ENCODE data around the gene HES4.
"Not testable (repeated sequence)": the region's sequence is repeated elsewhere in the genome, so short reads cannot be mapped to it uniquely, and the experiment has no call there.

Gene HES4

DNA sequence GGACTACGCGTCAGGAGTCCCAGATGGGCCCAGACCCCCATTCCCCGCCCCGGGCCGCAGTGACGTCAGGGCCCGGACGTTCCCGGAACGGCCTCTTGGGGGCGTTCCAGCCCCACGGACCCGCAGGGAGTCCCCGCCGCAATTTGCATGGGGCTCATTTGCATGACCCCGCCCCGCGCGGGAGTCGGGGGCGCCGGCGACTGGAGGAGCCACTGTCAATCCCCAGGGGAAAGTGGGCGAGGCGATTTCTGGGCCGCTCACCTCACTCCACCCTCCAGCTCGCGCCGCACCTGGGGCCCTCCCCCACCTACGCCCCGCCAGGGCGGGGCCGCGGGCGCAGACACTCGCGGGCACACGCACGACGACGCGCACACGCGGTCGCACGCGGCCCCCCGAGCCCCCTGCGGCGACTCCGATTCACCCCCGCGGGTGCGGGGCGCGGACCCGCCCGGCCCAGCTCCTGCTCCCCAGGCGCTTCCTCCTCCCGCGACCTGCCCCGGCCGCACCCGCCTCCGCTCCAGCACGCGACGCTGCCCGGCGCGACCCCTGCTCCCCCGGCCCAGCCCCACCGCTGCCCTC, 33.2 kb upstream of the HES4 start:
- FAIRE-seq = no peak

DNA sequence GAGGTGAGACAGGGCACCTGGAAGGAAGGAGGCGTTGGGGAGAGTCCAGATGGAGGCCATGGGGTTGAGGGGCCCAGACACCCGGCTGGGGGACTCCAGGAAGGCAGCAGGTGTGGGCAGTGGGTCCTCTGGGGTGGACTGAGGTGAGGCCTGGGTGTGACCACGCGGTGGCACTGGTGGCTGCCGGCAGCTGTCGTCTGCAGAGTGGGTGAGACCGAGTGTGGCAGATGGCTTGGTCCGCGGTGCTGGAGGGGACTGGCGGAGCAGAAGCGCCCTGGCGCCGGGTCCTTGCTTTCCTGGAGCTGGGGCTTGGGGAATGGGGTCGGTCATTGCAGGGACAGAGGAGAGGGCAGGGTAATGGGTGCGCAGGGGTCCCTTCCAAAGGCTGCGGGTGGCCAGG, 32.5 kb upstream of the HES4 start:
- no peak for FAIRE-seq

DNA sequence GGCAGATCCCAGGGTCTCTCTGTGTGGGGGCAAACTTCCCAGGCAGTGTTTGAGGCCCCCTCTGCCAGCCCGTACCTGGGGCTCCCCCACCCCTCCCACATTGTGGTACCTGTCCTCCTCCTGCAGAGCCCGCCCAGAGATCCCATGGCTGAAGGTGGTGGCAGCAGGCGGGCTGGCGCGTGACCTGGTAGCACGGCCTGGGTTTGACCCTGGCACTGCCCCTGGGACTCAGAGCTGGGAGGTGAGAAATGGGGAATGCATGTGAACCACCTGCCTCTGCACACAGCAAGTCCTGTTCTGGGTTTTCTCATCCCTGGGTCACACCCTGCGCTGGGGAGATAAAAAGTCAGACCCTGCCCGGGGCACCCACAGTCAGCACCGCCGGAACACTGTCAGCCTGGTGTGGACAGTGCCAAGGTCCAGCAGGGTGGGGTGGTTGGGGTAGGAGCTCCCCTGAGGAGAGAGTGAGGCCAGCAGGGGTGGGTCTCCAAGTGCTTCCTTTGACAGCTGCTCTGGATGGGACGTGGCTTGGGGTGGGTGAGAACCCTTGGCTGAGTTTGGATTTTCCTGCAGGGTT, 31.9 kb upstream of the HES4 start:
- FAIRE-seq = no peak

DNA sequence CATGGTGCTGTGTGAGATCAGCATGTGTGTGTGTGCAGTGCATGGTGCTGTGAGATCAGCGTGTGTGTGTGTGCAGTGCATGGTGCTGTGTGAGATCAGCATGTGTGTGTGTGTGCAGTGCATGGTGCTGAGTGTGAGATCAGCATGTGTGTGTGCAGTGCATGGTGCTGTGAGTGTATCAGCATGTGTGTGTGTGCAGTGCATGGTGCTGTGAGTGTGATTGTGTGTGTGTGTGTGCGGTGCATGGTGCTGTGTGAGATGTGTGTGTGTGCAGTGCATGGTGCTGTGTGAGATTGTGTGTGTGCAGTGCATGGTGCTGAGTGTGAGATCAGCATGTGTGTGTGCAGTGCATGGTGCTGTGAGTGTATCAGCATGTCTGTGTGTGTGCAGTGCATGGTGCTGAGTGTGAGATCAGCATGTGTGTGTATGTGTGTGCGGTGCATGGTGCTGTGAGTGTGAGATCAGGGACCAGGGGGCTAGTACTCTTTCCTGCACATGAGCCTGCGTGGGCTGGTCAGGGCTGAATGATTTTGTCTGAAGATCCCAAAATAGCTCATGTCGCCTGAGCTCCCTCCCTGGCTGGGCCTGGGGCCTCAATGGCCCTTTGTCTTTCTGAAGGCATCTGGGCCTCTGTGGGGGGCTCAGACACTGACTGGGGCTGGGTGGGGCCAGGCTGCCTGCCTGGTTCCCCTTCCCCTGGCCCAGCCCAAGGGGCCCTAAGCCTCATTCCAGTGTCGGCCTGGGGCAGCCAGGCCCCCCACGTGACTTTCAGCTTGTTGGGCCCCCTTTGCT, 31.2 kb upstream of the HES4 start:
- FAIRE-seq = not testable (repeated sequence)

DNA sequence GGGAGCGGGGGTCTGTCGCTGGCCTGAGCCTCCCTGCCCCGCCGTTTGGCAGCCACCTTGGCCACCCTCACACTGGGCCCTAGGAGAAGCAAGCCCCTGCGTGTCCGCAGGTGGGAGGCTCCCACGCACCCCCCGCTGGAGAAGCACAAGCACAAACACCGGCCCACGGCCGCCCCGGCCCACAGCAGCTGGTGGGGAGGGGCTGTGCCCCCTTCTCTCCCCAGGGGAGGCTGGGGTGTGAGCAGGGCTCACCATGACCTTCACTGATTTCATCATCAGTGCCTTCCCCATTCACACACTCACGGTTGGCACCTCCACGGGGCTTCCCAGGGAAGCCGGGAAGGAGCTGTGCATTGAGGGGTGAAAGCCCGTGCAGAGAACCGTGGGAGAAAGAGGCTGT, 27.9 kb upstream of the HES4 start:
- no peak for FAIRE-seq

DNA sequence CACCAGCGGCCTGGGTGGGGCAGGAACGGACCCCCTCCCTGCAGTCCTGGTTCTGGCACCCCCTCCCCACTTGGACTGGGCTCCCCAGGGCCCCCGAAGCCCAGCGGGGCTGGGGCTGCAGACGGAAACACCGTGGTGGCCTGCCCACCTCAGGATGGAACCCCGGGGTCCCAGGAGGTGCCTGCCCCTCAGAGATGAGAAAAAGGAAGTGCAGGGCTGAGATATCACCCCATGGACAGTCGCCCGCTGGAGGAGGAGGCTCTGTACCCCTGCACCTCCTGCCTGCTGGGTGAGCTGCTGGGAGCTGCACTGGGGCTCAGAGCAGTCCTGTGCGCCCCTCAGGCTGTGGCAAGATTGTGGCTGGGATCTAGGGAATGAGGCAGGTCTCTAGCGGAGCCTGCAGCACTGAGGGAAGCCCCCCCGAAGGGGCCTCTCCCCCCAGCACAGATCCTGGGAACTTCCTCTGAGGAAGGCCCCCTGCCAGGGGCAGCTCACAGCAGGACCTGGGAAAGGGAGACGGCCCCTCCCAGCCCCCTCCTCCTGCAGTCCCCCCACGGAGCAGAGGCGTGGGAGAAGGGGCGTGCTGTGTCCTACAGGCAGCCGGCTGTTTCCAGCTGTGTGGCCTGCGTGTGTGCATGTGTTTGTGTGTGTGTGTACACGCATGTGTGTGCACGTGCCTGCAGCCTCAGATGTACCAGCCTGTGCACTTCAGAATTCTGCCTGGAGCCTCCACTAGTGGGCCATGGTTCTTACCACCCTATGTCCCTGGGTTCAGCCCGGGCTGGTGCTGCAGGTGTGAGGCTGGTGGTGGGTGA, 26.9 kb upstream of the HES4 start:
- FAIRE-seq = no peak

DNA sequence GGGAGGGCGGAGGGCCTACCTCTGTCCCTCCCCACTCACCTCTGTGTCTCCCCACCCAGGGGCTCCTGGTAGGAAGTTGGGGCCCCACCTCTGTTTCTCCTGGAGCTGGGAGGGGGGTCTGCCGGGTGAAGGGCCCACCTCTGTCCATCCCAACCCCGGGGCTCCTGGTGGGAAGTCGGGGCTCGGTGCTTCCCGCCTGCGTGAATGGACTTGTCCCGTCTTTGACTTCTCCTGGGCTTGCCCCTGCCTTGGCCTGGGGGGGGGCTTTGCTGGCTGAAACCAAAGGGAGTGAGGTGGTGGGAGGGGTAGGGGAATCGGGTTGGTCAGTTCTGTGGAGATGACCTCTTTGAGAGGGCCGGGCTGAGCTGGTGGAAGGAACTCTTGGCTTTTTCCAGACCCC, 25.8 kb upstream of the HES4 start:
- no peak for FAIRE-seq

DNA sequence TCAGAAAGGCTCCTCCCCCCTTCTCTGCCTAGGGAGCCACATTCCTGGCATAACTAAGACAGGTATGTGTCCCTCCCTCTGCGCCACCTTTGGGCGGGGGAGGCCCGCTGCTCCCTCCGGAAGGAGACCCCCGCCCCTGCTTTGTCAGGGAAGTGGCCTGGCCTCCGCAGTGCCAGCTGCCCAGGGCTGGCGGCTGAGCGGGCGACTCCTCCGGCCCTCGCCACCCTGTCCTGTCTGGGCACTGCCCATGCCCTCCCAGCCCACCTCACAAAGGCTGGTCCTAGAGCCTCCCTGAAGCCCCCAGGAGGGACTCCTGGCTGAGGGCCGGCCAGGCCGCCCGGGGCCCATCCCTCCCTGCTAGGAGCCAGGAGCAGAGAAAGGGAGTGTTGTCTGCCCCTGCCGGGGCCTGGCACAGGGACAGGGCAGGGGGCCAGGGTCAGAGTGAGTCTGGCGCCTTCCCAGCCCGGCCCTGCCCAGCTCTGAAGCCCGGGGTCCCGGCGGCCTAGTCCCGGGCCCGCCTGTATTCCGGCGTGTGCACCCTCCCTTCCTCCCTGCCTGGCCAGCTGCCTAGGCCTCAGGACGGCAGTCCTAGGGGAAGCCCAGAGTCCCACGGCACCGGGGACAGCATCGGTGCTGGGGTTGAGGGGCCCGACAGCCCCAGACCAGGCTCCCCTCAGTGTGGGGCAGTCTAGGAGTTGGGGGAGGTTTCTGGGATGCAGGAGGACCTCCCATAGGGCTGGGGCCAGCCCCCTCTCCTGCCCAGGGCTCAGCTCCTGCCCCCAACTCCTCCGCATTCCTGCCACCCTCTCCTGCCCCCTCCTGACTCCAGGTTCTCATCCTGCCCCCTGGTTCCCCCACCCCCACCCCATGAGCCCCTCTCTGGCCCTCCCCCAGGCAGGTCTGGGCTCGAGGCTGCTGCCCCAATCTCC, 25.1 kb upstream of the HES4 start:
- FAIRE-seq = no peak

DNA sequence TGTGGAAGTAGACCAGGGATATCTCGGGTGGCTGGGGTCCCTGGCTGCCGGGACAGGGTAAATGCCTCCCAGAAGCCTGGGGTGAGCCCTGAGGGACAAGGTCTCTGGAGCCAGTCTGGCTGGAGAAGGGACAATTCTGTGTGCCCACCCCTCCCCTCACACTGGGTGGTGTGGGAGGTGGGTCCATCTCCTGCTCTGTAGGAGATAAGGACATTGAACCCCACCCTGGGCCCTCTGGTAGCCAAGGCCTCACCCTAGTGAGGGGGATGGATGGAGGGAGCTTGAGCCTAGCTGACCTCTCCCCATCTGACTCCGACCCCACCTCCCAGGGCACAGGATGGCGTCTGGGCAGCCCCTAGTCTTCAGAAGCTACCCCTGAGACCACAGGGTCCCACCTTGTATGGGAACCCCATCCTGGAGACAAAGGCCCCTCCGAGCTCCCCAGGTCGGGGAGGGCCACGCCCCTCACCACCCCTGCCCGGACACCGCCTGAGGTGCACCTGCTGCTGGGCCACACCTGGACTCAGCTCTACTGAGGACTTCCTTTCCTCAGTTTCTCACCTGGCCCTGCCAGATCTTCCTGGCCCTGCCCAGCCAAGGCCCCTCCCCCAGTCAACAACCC, 24.4 kb upstream of the HES4 start:
- FAIRE-seq = no peak

DNA sequence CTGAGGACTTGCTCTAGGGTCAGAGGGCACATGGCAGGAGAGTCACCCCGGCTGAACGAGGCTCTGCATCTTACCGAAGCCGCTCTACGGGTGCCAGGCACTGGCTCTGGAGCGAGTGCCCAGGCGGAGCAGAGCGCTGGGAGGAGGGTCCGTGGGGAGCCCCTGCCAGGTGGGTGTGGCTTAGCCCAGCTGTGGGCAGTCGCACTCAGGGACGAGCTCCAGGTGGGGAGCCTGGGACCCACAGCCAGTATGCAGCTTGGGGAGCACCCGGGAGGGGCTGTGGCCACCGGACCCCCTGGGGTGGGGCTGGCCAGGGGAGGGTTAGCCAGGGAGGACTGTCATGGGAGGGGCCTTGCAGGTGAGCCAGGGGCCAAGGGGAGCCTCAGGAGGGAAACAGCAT, 23.8 kb upstream of the HES4 start:
- FAIRE-seq = no peak

DNA sequence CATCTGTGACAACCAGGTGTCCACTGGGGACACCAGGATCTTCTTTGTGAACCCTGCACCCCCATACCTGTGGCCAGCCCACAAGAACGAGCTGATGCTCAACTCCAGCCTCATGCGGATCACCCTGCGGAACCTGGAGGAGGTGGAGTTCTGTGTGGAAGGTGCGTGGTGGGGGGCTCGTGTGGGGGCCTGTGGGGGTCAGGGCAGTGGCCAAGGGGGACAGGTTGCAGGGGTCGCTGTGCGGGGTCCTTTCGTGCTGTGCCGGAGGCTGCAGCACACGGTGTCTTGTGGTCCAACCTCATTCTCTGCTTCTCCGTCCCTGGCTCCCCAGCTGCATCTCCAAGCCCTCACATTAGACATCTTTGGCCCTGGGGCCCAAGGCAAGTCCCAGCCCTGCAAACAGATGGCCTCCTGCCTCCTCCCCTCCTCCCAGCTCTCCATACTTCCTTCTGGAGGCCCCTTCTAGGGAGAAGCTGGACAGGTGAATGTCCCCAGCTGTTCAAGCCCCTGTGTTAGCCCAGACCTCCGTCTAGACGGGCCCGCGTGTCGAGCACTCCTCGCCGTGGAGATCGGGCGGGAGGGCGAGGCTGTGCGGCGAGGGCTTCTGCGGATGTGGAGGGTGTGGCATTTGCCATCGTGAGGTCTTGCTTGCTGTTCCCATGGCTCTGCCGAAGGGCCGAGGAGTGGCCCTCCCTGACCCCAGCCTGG, 22.6 kb upstream of the HES4 start:
- no peak for FAIRE-seq

DNA sequence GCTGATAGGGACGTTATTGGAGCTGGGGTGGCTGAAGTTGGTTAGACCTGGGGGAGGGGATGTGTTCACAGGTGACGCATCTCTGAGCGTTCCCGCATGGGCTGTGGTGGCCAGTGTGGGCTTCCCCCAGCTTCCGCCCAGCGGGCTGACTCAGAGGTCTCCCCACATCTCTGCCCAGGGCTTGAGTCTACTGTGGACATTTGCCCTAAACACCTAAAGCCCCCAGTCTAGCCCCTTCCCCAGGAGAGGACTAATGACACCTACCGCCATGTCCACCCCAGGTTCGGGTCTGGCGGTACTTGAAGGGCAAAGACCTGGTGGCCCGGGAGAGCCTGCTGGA, 22.0 kb upstream of the HES4 start:
- no peak for FAIRE-seq

DNA sequence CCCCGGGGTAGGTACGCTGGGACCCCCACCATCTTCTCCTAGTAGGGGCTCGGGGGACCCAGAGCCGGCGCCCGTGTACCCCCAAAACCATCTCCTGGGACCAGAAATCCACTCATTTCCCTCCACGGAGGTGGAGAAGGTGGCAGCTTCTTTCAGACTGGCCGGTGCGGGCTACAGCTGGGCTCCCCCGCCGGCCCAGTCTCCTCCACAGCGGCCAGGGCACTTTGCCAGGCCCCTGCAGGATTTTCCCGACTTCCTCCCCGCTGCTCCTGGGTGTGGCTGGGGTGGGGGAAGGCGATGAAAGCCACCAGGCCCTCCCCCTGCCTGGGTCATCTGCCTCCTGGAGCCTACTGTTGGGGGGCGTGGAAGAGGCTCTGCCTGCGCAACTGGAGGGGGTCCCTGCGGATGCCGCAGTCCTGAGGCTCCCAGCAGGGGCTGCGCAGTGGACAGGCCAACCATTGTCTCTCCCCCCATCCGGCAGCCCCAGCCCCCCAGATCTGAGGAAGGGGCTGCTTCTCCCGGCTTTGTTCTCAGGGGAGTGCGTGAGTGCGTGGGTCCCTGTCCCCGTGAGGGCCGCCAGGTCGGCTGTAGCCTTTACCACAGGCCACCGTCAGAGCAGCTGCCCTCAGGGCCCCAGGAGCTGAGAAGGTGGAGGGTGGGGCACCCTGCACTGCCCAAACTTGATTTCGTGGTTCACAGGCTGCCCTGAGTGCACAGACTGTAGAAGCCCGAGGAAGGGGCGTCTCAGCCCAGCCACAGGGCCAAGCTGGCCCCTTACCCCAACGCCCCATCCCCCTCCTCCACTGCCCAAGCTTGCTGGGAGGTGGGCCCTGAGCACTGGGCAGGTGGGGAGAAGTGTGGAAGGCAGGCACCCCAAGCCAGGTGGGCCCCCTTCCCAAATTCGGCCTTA, 21.4 kb upstream of the HES4 start:
- no peak for FAIRE-seq

DNA sequence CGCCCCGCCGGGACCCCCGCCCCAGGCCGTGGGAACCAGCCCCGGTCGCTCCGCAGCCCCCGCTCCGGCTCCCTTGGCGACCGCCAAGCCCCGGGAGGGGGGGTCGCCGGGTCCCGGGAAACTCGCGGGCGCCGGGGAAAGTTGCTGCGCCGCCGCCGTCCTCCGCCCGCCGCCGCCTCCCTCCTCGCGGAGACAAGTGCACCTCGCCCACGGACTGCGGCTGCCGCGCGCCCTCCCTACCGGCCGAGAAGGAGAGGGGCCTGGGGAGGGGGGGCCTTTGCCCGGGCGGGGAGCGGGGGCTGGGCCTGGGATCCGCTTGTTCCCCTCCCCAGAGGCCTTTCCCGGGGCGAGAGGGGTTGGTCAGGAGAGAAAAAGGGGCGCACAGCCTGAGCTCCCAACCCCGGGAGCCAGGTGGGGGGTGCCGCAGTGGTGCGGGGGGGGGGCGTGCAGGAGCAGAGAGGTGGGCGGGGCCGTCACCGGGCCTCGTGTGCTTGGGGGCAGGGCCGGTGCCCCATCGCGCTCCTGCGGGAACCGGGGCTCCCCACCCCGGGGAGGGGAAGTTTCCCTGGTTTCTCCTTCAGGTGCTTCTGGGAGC, 20.6 kb upstream of the HES4 start:
- no peak for FAIRE-seq

DNA sequence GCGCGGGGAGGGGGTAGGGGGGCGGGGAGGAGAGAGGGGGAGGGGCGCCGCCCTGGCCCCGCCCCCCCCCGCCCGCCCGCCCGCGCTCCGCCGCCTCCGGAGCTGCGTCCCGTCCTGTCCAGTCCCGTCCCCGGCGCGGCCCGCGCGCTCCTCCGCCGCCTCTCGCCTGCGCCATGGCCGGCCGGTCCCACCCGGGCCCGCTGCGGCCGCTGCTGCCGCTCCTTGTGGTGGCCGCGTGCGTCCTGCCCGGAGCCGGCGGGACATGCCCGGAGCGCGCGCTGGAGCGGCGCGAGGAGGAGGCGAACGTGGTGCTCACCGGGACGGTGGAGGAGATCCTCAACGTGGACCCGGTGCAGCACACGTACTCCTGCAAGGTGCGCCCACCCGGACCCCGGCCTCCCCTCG, 20.1 kb upstream of the HES4 start, which contains the start of gene AGRN:
TSS of gene AGRN (plus strand) at position 121 of the 405 bp plus-strand sequence. CDS start at position 174, 53 bp downstream.
- FAIRE-seq = no peak

DNA sequence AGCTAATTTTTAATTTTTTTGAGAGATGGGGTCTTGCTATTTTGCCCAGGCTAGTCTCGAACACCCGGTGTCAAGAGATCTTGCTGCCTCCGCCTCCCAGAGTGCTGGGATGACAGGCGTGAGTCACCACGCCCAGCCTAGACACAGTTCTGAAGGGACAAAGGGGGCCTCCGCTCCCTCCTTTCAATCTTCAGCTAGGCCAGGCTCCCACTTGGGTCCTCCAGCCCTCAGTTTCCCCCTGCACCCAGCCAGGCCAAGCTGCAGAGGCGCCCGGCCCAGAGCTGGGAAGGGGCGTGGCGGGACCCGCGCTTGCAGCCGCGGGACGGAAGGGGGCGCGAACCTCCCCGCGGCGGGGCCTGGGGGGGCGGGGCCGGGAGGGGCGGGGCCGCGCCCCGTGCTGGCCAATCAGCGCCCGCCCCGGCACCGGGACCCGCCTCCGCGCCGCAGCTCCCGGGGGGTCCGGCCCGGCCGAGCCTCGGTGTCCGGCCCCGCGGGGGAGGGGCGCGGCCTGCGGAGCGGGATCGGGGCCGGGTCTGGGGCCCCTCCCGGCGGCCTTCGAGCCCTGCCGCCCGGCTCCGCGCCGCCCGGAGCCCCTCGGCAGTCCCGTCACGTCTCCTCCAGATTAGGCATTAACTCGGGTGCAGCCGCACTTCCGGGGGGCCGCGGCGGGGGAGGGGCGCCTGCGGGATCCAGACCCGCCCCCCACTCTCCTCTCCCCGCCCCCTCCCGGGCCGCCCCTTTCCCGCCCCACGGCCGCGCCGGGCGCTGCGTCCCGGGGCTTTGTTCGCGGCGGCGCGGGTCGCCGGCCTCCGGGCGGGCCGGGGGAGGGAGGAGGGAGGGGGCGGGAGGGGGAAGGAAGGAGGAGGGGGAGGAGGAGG, 19.5 kb upstream of the HES4 start:
- no peak for FAIRE-seq

DNA sequence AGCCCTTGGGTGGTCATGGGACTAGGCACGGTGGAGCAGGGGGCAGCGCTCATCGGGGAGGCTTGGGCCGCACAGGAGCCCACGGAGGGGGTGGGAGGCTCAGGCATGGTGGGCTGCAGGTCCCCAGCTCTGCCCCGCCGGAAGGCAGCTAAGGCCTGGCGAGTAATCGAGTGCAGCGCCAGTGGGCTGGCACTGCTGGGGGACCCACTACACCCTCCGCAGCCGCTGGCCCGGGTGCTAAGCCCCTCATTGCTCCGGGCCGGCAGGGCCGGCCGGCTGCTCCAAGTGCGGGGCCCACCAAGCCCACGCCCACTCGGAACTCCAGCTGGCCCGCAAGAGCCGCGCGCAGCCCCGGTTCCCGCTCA, 18.4 kb upstream of the HES4 start:
- FAIRE-seq = not testable (repeated sequence)
